HEK293 (cell line): ENCODE measurements around the gene BMPR1A.

Experiments
- KLF1 ChIP-seq: fragments of 450-650 bp; formaldehyde crosslinking; IDR thresholded peaks from 2 replicates; pipeline ENCODE4 v1.5.1; 2016; ENCODE audit warnings: missing biosample characterization, missing genetic modification characterization
- TRIM28 ChIP-seq: IDR thresholded peaks from 2 replicates; pipeline ENCODE4 v1.6.1; 2011; ENCODE audit warnings: low read length, control low read depth, borderline replicate concordance
- ZNF138 ChIP-seq: fragments of 450-650 bp; formaldehyde crosslinking; IDR thresholded peaks from 2 replicates; pipeline ENCODE4 v1.5.1; 2016; ENCODE audit warnings: missing biosample characterization, missing genetic modification characterization, borderline replicate concordance
- ZNF19 ChIP-seq: fragments of 450-650 bp; formaldehyde crosslinking; IDR thresholded peaks from 2 replicates; pipeline ENCODE4; 2016; ENCODE audit warnings: missing biosample characterization, missing genetic modification characterization, low read depth
- ZNF274 ChIP-seq, 2 experiments: fragments of 200-500 bp in 1 of 2; fragments of 450-650 bp in 1 of 2; sonication (Bioruptor generic) in 1 of 2; formaldehyde crosslinking in 1 of 2; IDR thresholded peaks; 2 replicates each; pipeline versions ENCODE4 v1.5.1 to v1.6.1; 2014 to 2016; ENCODE audit warnings: borderline replicate concordance in 1 of 2, inconsistent platforms in 1 of 2, low read length in 1 of 2, missing biosample characterization in 1 of 2, missing genetic modification characterization in 1 of 2
- ZNF335 ChIP-seq: fragments of 450-650 bp; formaldehyde crosslinking; conservative IDR thresholded peaks from 2 replicates; pipeline ENCODE4 v1.5.1; 2016; ENCODE audit warnings: missing biosample characterization, missing genetic modification characterization
- ZNF707 ChIP-seq: fragments of 450-650 bp; formaldehyde crosslinking; IDR thresholded peaks from 2 replicates; pipeline ENCODE4 v1.5.1; 2016; ENCODE audit warnings: missing biosample characterization, missing genetic modification characterization
- ZNF837 ChIP-seq: fragments of 450-650 bp; formaldehyde crosslinking; IDR thresholded peaks from 2 replicates; pipeline ENCODE4 v1.5.1; 2016; ENCODE audit warnings: missing biosample characterization, missing genetic modification characterization

DNA sequence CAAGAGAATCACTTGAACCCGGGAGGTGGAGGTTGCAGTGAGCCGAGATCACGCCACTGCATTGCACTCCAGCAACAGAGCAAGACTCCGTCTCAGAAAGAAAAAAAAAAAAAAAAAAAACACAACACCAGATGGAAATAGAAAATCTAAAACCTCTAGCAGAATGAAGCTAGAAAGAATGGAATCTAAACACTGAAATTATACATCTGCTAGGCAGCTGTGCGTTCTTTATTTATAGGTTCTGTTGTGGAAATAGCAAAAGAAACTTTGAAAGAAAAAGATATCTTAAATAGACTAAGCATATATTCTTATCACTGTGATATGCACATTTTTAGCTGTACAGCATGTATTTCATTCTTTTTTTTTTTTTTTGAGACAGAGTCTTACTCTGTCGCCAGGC, 17.1 kb downstream of the BMPR1A start:
- no peak for TF ChIP-seq ZNF19 (tag by site-specific recombination)
- no peak for TF ChIP-seq ZNF335
- no peak for TF ChIP-seq ZNF138 (tag by site-specific recombination)
- no peak for TF ChIP-seq ZNF837 (tag by site-specific recombination)
- no peak for TF ChIP-seq TRIM28
- TF ChIP-seq KLF1 (tag by site-specific recombination) = no peak
- TF ChIP-seq ZNF707 = no peak
- no peak for TF ChIP-seq ZNF274 (IDR thresholded peaks at IDR 0.05; ENCODE audit: low read length)
- TF ChIP-seq ZNF274 (tag by site-specific recombination; IDR thresholded peaks at IDR 0.05; ENCODE audit: borderline replicate concordance) = no peak
